Measurements from ENCODE around the gene ECE1.

- TF ChIP-seq ZNF30 (CRISPR knock-in tag; IDR thresholded peaks at IDR 0.05): no peak
- TF ChIP-seq MYC (CRISPR knock-in tag; IDR thresholded peaks at IDR 0.05; ENCODE audit: borderline replicate concordance): no peak
- no peak for TF ChIP-seq MTA3 (CRISPR knock-in tag; IDR thresholded peaks at IDR 0.05)
- no peak for TF ChIP-seq EZH2 (conservative IDR thresholded peaks at IDR 0.05; ENCODE audit: low read depth, low read length)
- TF ChIP-seq, protein P1, sequence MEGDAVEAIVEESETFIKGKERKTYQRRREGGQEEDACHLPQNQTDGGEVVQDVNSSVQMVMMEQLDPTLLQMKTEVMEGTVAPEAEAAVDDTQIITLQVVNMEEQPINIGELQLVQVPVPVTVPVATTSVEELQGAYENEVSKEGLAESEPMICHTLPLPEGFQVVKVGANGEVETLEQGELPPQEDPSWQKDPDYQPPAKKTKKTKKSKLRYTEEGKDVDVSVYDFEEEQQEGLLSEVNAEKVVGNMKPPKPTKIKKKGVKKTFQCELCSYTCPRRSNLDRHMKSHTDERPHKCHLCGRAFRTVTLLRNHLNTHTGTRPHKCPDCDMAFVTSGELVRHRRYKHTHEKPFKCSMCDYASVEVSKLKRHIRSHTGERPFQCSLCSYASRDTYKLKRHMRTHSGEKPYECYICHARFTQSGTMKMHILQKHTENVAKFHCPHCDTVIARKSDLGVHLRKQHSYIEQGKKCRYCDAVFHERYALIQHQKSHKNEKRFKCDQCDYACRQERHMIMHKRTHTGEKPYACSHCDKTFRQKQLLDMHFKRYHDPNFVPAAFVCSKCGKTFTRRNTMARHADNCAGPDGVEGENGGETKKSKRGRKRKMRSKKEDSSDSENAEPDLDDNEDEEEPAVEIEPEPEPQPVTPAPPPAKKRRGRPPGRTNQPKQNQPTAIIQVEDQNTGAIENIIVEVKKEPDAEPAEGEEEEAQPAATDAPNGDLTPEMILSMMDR (CRISPR knock-in tag; IDR thresholded peaks at IDR 0.05): no peak
- TF ChIP-seq EP300 (IDR thresholded peaks at IDR 0.05; ENCODE audit: low read depth in 2 of 2, low read length in 2 of 2): no peak
- no peak for TF ChIP-seq EP300 (CRISPR knock-in tag; IDR thresholded peaks at IDR 0.05; ENCODE audit: borderline replicate concordance)
- no peak for TF ChIP-seq MTA1 (CRISPR knock-in tag; IDR thresholded peaks at IDR 0.05; ENCODE audit: borderline replicate concordance)
Observed at GRCh38 chr1:21174654-21175323, 115.5 kb downstream of the ECE1 start.

All from HepG2 (cell line).